CD8-positive, alpha-beta memory T cell (primary cell): Measurements from ENCODE around the gene DYNAP. TPM values are rescaled to one million over a fixed set of nuclear protein-coding genes. Genes with fewer than 3 reads are reported as not detected.

Experiments
- CTCF ChIA-PET: fragments of 350-600 bp; sonication (Branson Sonifier 250); formaldehyde crosslinking; loops from one replicate; lab custom pipeline; 2021; ENCODE audit warnings: antibody characterized with exemption; lab: Charles Lee
- POLR2A ChIA-PET: fragments of 350-600 bp; sonication (Branson Sonifier 250); formaldehyde crosslinking; loops from one replicate; lab custom pipeline; 2021; ENCODE audit warnings: antibody characterized with exemption; lab: Charles Lee
- DNase-seq, 5 donors: peaks; one replicate each; pipeline versions ENCODE4 v3.0.0 to v3.0.0-alpha.2; 2020 to 2022; ENCODE audit warnings: mixed read lengths in 1 of 5
- H3K27ac ChIP-seq: one replicate; pipeline ENCODE4 v1.7.0; 2013; ENCODE audit warnings: low read depth, mild to moderate bottlenecking, low read length, moderate library complexity
- H3K27me3 ChIP-seq: 2 replicates; pipeline ENCODE4 v1.7.0; 2013; ENCODE audit warnings: low read length, mild to moderate bottlenecking; ENCODE audit not compliant: insufficient read depth, poor library complexity, severe bottlenecking
- H3K36me3 ChIP-seq: 2 replicates; pipeline ENCODE4 v1.7.0; 2013; ENCODE audit warnings: mild to moderate bottlenecking, low read length, moderate library complexity; ENCODE audit not compliant: insufficient read depth
- H3K4me1 ChIP-seq: 2 replicates; pipeline ENCODE4 v1.7.0; 2013; ENCODE audit warnings: mild to moderate bottlenecking, low read length, moderate library complexity; ENCODE audit not compliant: insufficient read depth
- H3K4me3 ChIP-seq: 2 replicates; pipeline ENCODE4 v1.7.0; 2013; ENCODE audit warnings: mild to moderate bottlenecking, low read length
- H3K9me3 ChIP-seq: 2 replicates; pipeline ENCODE4 v1.7.0; 2013; ENCODE audit warnings: mild to moderate bottlenecking, low read length
- H3K27ac Mint-ChIP-seq, 8 donors: one replicate each; pipeline ENCODE4 v1.8.0; 2020 to 2021; ENCODE audit warnings: mixed read lengths in 8 of 8, mild to moderate bottlenecking in 6 of 8, inconsistent platforms in 3 of 8, moderate library complexity in 3 of 8
- H3K27me3 Mint-ChIP-seq, 2 donors: one replicate each; pipeline ENCODE4 v1.8.0; 2020 to 2021; ENCODE audit warnings: mixed read lengths in 2 of 2, mild to moderate bottlenecking in 1 of 2, moderate library complexity in 1 of 2
- H3K36me3 Mint-ChIP-seq, 3 donors: one replicate each; pipeline ENCODE4 v1.8.0; 2020 to 2021; ENCODE audit warnings: mixed read lengths in 3 of 3, inconsistent platforms in 1 of 3, mild to moderate bottlenecking in 1 of 3
- H3K4me1 Mint-ChIP-seq, 3 donors: one replicate each; pipeline ENCODE4 v1.8.0; 2020 to 2021; ENCODE audit warnings: mixed read lengths in 3 of 3, inconsistent platforms in 1 of 3, mild to moderate bottlenecking in 1 of 3
- H3K4me3 Mint-ChIP-seq, 7 donors: one replicate each; pipeline ENCODE4 v1.8.0; 2020 to 2021; ENCODE audit warnings: mixed read lengths in 7 of 7, mild to moderate bottlenecking in 6 of 7, moderate library complexity in 4 of 7, inconsistent platforms in 2 of 7
- H3K9me3 Mint-ChIP-seq, 5 donors: one replicate each; pipeline ENCODE4 v1.8.0; 2020 to 2022; ENCODE audit warnings: mixed read lengths in 5 of 5, mild to moderate bottlenecking in 3 of 5, moderate library complexity in 2 of 5, inconsistent platforms in 1 of 5
- polyA plus RNA-seq: library from polyadenylated mRNA; unstranded; fragments of 300-500 nt; fragmentation: Illumina TruSeq; gene quantifications from one replicate; pipeline ENCODE4 v1.2.3, GENCODE V29; 2021
- total RNA-seq, 2 experiments: library from RNA; stranded (reverse); gene quantifications; one replicate each; pipeline ENCODE4 v1.2.3, GENCODE V29; 2021

DYNAP gene
- total RNA-seq (not detected), polyA plus RNA-seq (not detected)

- ChIA-PET POLR2A (no interaction called here), CTCF (no interaction called here)
- Histone ChIP-seq H3K36me3 (no peaks in the 10 kb centered on the region), H3K27ac (no peak within 1 kb of the TSS), H3K27me3 (no peaks in the 10 kb centered on the region), H3K4me1 (no peaks in the 10 kb centered on the region), H3K9me3 (no peaks in the 10 kb centered on the region), H3K4me3 (no peak within 1 kb of the TSS)
- H3K4me1 Mint-ChIP-seq = no peaks in the 10 kb centered on the region
- H3K36me3 Mint-ChIP-seq = no peaks in the 10 kb centered on the region
- no peaks in the 10 kb centered on the region for H3K9me3 Mint-ChIP-seq
- peaks cover 2 to 12% of the 10 kb centered on the region in 2 donors for H3K27me3 Mint-ChIP-seq
- H3K4me3 Mint-ChIP-seq = no peak within 1 kb of the TSS
- no peak within 1 kb of the TSS for H3K27ac Mint-ChIP-seq
- no peak for DNase-seq
Measured at GRCh38 chr18:54590945-54591344, at the start of gene DYNAP. Gene DYNAP, plus strand, starts transcription at chr18:54591245. Its CDS starts 38 bp downstream, at chr18:54591283.

- no peaks in the 10 kb centered on the region for H3K4me1 ChIP-seq
- CTCF ChIA-PET = no interaction called here
- H3K36me3 Mint-ChIP-seq = no peaks in the 10 kb centered on the region
- no peak overlapping the region for H3K27ac Mint-ChIP-seq
- POLR2A ChIA-PET = no interaction called here
- no peak overlapping the region for H3K4me3 ChIP-seq
- H3K9me3 Mint-ChIP-seq = peaks cover 0 to 2% (median 0%) of the 10 kb centered on the region in 5 donors
- no peak overlapping the region for H3K27ac ChIP-seq
- no peak for DNase-seq
- no peaks in the 10 kb centered on the region for H3K4me1 Mint-ChIP-seq
- peaks cover 7 to 9% of the 10 kb centered on the region in 2 donors for H3K27me3 Mint-ChIP-seq
- no peak overlapping the region for H3K4me3 Mint-ChIP-seq
- no peaks in the 10 kb centered on the region for H3K36me3 ChIP-seq
- H3K9me3 ChIP-seq = no peaks in the 10 kb centered on the region
- H3K27me3 ChIP-seq = no peaks in the 10 kb centered on the region
Measured at GRCh38 chr18:54551590-54551989, 39.5 kb upstream of the DYNAP start.

GRCh38 chr18:54555286-54555685, 35.8 kb upstream of the DYNAP start:
- Histone ChIP-seq H3K4me3 (no peak overlapping the region), H3K27me3 (no peaks in the 10 kb centered on the region), H3K4me1 (no peaks in the 10 kb centered on the region), H3K9me3 (no peaks in the 10 kb centered on the region), H3K27ac (no peak overlapping the region), H3K36me3 (no peaks in the 10 kb centered on the region)
- no peaks in the 10 kb centered on the region for H3K36me3 Mint-ChIP-seq
- CTCF ChIA-PET = no interaction called here
- no peak overlapping the region for H3K4me3 Mint-ChIP-seq
- H3K27me3 Mint-ChIP-seq = peaks cover 5 to 9% of the 10 kb centered on the region in 2 donors
- no peak overlapping the region for H3K27ac Mint-ChIP-seq
- no peak for DNase-seq
- POLR2A ChIA-PET = no interaction called here
- H3K4me1 Mint-ChIP-seq = no peaks in the 10 kb centered on the region
- H3K9me3 Mint-ChIP-seq = peaks cover 0 to 2% (median 0%) of the 10 kb centered on the region in 5 donors

GRCh38 chr18:54555996-54556395, 35.0 kb upstream of the DYNAP start:
- DNase-seq = no peak
- no peak overlapping the region for H3K4me3 ChIP-seq
- Mint-ChIP-seq H3K9me3 (peaks cover 0 to 2% (median 0%) of the 10 kb centered on the region in 5 donors), H3K4me3 (no peak overlapping the region), H3K27me3 (peaks cover 5 to 9% of the 10 kb centered on the region in 2 donors), H3K27ac (no peak overlapping the region), H3K4me1 (no peaks in the 10 kb centered on the region), H3K36me3 (no peaks in the 10 kb centered on the region)
- no peaks in the 10 kb centered on the region for H3K9me3 ChIP-seq
- no peaks in the 10 kb centered on the region for H3K4me1 ChIP-seq
- ChIA-PET POLR2A (no interaction called here), CTCF (no interaction called here)
- H3K27ac ChIP-seq = no peak overlapping the region
- no peaks in the 10 kb centered on the region for H3K36me3 ChIP-seq
- no peaks in the 10 kb centered on the region for H3K27me3 ChIP-seq

GRCh38 chr18:54557958-54558357, 33.1 kb upstream of the DYNAP start:
- H3K4me1 ChIP-seq = no peaks in the 10 kb centered on the region
- H3K4me3 Mint-ChIP-seq = no peak overlapping the region
- no peak overlapping the region for H3K4me3 ChIP-seq
- no peaks in the 10 kb centered on the region for H3K9me3 ChIP-seq
- H3K27me3 Mint-ChIP-seq = peaks cover 5 to 9% of the 10 kb centered on the region in 2 donors
- no peaks in the 10 kb centered on the region for H3K27me3 ChIP-seq
- no peaks in the 10 kb centered on the region for H3K4me1 Mint-ChIP-seq
- DNase-seq = no peak
- POLR2A ChIA-PET = no interaction called here
- no peaks in the 10 kb centered on the region for H3K9me3 Mint-ChIP-seq
- H3K36me3 ChIP-seq = no peaks in the 10 kb centered on the region
- no peak overlapping the region for H3K27ac ChIP-seq
- H3K36me3 Mint-ChIP-seq = no peaks in the 10 kb centered on the region
- H3K27ac Mint-ChIP-seq = no peak overlapping the region
- CTCF ChIA-PET = interaction anchor here (1.5 kb wide), 1 partner anchor 426 kb away, joined by 3 read pairs; no protein-coding TSS in a partner anchor

- no peaks in the 10 kb centered on the region for H3K36me3 ChIP-seq
- no peak overlapping the region for H3K27ac Mint-ChIP-seq
- no peak overlapping the region for H3K4me3 Mint-ChIP-seq
- DNase-seq = no peak
- H3K27me3 ChIP-seq = no peaks in the 10 kb centered on the region
- no peak overlapping the region for H3K4me3 ChIP-seq
- ChIA-PET POLR2A (no interaction called here), CTCF (interaction anchor here (1.5 kb wide), 1 partner anchor 425 kb away, joined by 3 read pairs; no protein-coding TSS in a partner anchor)
- no peak overlapping the region for H3K27ac ChIP-seq
- H3K4me1 Mint-ChIP-seq = no peaks in the 10 kb centered on the region
- no peaks in the 10 kb centered on the region for H3K9me3 Mint-ChIP-seq
- H3K27me3 Mint-ChIP-seq = peaks cover 5 to 9% of the 10 kb centered on the region in 2 donors
- no peaks in the 10 kb centered on the region for H3K4me1 ChIP-seq
- H3K36me3 Mint-ChIP-seq = no peaks in the 10 kb centered on the region
- H3K9me3 ChIP-seq = no peaks in the 10 kb centered on the region
Measured at GRCh38 chr18:54558609-54559585, 32.1 kb upstream of the DYNAP start.

- Mint-ChIP-seq H3K27me3 (peaks cover 2 to 9% of the 10 kb centered on the region in 2 donors), H3K36me3 (no peaks in the 10 kb centered on the region), H3K9me3 (no peaks in the 10 kb centered on the region), H3K4me3 (no peak overlapping the region), H3K4me1 (no peaks in the 10 kb centered on the region), H3K27ac (no peak overlapping the region)
- no peaks in the 10 kb centered on the region for H3K4me1 ChIP-seq
- POLR2A ChIA-PET = no interaction called here
- no peak overlapping the region for H3K4me3 ChIP-seq
- no peaks in the 10 kb centered on the region for H3K9me3 ChIP-seq
- DNase-seq = no peak
- no peaks in the 10 kb centered on the region for H3K36me3 ChIP-seq
- H3K27me3 ChIP-seq = no peaks in the 10 kb centered on the region
- CTCF ChIA-PET = no interaction called here
- no peak overlapping the region for H3K27ac ChIP-seq
Measured at GRCh38 chr18:54561706-54562267, 29.3 kb upstream of the DYNAP start.

GRCh38 chr18:54580202-54580729, 10.8 kb upstream of the DYNAP start:
- no peaks in the 10 kb centered on the region for H3K36me3 Mint-ChIP-seq
- CTCF ChIA-PET = no interaction called here
- no peak overlapping the region for H3K4me3 Mint-ChIP-seq
- no peaks in the 10 kb centered on the region for H3K9me3 Mint-ChIP-seq
- Histone ChIP-seq H3K9me3 (no peaks in the 10 kb centered on the region), H3K36me3 (no peaks in the 10 kb centered on the region), H3K4me3 (no peak overlapping the region), H3K4me1 (no peaks in the 10 kb centered on the region), H3K27ac (no peak overlapping the region), H3K27me3 (no peaks in the 10 kb centered on the region)
- no peaks in the 10 kb centered on the region for H3K4me1 Mint-ChIP-seq
- H3K27ac Mint-ChIP-seq = no peak overlapping the region
- peaks cover 4 to 14% of the 10 kb centered on the region in 2 donors for H3K27me3 Mint-ChIP-seq
- POLR2A ChIA-PET = no interaction called here
- no peak for DNase-seq
